Endodermal cell (in vitro differentiated cells): ENCODE data around the gene EIF4EBP3. TPM values are rescaled to one million over a fixed set of nuclear protein-coding genes. Genes with fewer than 3 reads are reported as not detected.

ENCODE experiments used
- DNase-seq: peaks from one replicate; pipeline ENCODE4 v3.0.0-alpha.2; 2017
- H3K27ac ChIP-seq: 2 replicates; pipeline ENCODE4 v1.5.1; 2013; ENCODE audit warnings: mild to moderate bottlenecking, low read depth, low read length, moderate library complexity
- H3K27me3 ChIP-seq: 2 replicates; pipeline ENCODE4 v1.6.1; 2013; ENCODE audit warnings: mild to moderate bottlenecking, low read length, moderate library complexity; ENCODE audit not compliant: insufficient read depth, control insufficient read depth, poor library complexity, severe bottlenecking
- H3K36me3 ChIP-seq: 2 replicates; pipeline ENCODE4 v1.7.0; 2013; ENCODE audit warnings: mild to moderate bottlenecking, low read length, moderate library complexity; ENCODE audit not compliant: control insufficient read depth, insufficient read depth
- H3K4me1 ChIP-seq: one replicate; pipeline ENCODE4 v1.7.0; 2013; ENCODE audit warnings: low read length; ENCODE audit not compliant: control insufficient read depth, insufficient read depth
- H3K4me3 ChIP-seq: 2 replicates; pipeline ENCODE4 v1.5.1; 2013; ENCODE audit warnings: mild to moderate bottlenecking, low read length, moderate library complexity
- H3K9ac ChIP-seq: 2 replicates; pipeline ENCODE4 v1.6.1; 2013; ENCODE audit warnings: mild to moderate bottlenecking, low read length, moderate library complexity; ENCODE audit not compliant: poor library complexity, severe bottlenecking; ENCODE audit errors: extremely low read depth
- H3K9me3 ChIP-seq: 2 replicates; pipeline ENCODE4 v1.6.1; 2013; ENCODE audit warnings: mild to moderate bottlenecking, low read length, moderate library complexity; ENCODE audit not compliant: control insufficient read depth
- H3K27ac Mint-ChIP-seq: 2 replicates; pipeline ENCODE4 v1.8.0; 2020; ENCODE audit warnings: mixed read lengths
- H3K27me3 Mint-ChIP-seq: 2 replicates; pipeline ENCODE4 v1.8.0; 2021; ENCODE audit warnings: mild to moderate bottlenecking, mixed read lengths; ENCODE audit not compliant: insufficient read depth
- H3K36me3 Mint-ChIP-seq: 2 replicates; pipeline ENCODE4 v1.8.0; 2020; ENCODE audit warnings: low read depth, mixed read lengths
- H3K4me1 Mint-ChIP-seq: 2 replicates; pipeline ENCODE4 v1.8.0; 2020; ENCODE audit warnings: mixed read lengths
- H3K4me3 Mint-ChIP-seq: 2 replicates; pipeline ENCODE4 v1.8.0; 2020; ENCODE audit warnings: mild to moderate bottlenecking, moderate library complexity, mixed read lengths
- H3K9me3 Mint-ChIP-seq: 2 replicates; pipeline ENCODE4 v1.8.0; 2020; ENCODE audit warnings: mild to moderate bottlenecking, mixed read lengths
- CTCF ChIP-seq: fragments of 200-600 bp; sonication (generic); conservative IDR thresholded peaks from 2 replicates; pipeline ENCODE4 v1.5.0; 2021; ENCODE audit warnings: antibody characterized with exemption, mild to moderate bottlenecking
- whole genome bisulfite sequencing, 2 experiments: methylation state at CpG; one replicate each; pipeline versions ENCODE4 v1.1.5 to v1.1.7; 2013; ENCODE audit warnings: missing lambda C conversion rate in 2 of 2, mixed read lengths in 1 of 2; ENCODE audit not compliant: insufficient coverage in 1 of 2, insufficient read length in 1 of 2; 5-methylcytosine and 5-hydroxymethylcytosine counted together
- microRNA-seq: library from miRNA; unstranded; fragments of <30 nt; microRNA quantifications from one replicate; pipeline ENCODE4 v1.2.0, GENCODE V29; 2020; ENCODE audit warnings: borderline microRNAs expressed
- total RNA-seq, 2 donors: library from RNA; stranded (reverse); fragmentation: NEBNext Ultra II Directional in 1 of 2; extraction: Animal tissue kit (Norgen Biotek cat#: 25700) in 1 of 2; gene quantifications; 2 replicates in 1 of 2; 3 replicates in 1 of 2; pipeline ENCODE4 v1.2.1, GENCODE V29; 2021

The EIF4EBP3 gene
- total RNA-seq, 2 donors from 2014 or later: 5.1 to 6.3 TPM

DNA sequence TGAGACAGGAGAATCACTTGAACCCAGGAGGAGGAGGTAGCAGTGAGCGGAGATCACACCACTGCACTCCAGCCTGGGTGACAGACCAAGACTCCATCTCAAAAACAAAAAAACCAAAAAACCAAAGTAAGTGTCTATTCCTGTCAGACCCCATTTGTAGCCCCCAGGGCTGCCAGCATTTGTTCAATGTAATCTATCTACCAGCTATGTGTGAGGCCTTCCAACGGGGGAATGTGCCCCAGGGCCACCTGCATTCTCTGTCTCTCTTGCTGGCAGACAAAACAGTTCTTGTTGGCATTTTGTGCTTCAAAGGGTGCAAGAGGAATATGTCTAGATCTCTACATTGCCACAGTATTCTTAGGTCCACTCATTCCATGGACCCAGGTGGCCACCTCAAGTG is 51.4 kb downstream of the EIF4EBP3 start:
- Histone ChIP-seq H3K27me3 (peaks cover 6% of the 10 kb centered on the region), H3K4me1 (no peaks in the 10 kb centered on the region), H3K36me3 (no peaks in the 10 kb centered on the region), H3K9me3 (no peaks in the 10 kb centered on the region), H3K9ac (no peak overlapping the region), H3K27ac (no peak overlapping the region), H3K4me3 (no peak overlapping the region)
- H3K27me3 Mint-ChIP-seq: peaks cover 8% of the 10 kb centered on the region
- TF ChIP-seq CTCF: no peak
- H3K27ac Mint-ChIP-seq: no peak overlapping the region
- no peaks in the 10 kb centered on the region for H3K9me3 Mint-ChIP-seq
- no peak for DNase-seq
- WGBS, 2 experiments: 88 to 97% methylated on average over 2 of the region's 2 CpGs
- H3K4me1 Mint-ChIP-seq: no peaks in the 10 kb centered on the region
- no peaks in the 10 kb centered on the region for H3K36me3 Mint-ChIP-seq
- no peak overlapping the region for H3K4me3 Mint-ChIP-seq

Small RNA genes lying within 50 kb of the gene (microRNA-seq; reads per million reads assigned to microRNA genes)
- gene MIR6831: not detected

Other genes starting within 250 kb of the EIF4EBP3 start
- gene PFDN1, start 244.6 kb upstream of the EIF4EBP3 start, total RNA-seq: 10 to 100 TPM; 62.9 to 64.4 TPM
- 1 to 10 TPM; 1.4 to 2.1 TPM for gene HBEGF, start 201.1 kb upstream of the EIF4EBP3 start, total RNA-seq
- gene SLC4A9, start 187.5 kb upstream of the EIF4EBP3 start, total RNA-seq: 1 to 10 TPM in 1 of 2 donors, under 1 TPM in 1; 0.79 to 1.4 TPM
- gene ANKHD1, start 145.8 kb upstream of the EIF4EBP3 start, total RNA-seq: 10 to 100 TPM; 85.6 to 95.9 TPM
- 10 to 100 TPM; 40.5 to 42.9 TPM for gene SRA1, start 9.8 kb downstream of the EIF4EBP3 start, total RNA-seq
- gene APBB3, start 16.9 kb downstream of the EIF4EBP3 start, total RNA-seq: 10 to 100 TPM; 36.4 to 41.4 TPM
- 10 to 100 TPM; 61.6 to 68.9 TPM for gene SLC35A4, start 17.2 kb downstream of the EIF4EBP3 start, total RNA-seq
- under 1 TPM in 1 of 2 donors, not detected in 1; 0.18 TPM for gene CD14, start 85.5 kb downstream of the EIF4EBP3 start, total RNA-seq
- 10 to 100 TPM; 29.3 to 34.6 TPM for gene TMCO6, start 91.8 kb downstream of the EIF4EBP3 start, total RNA-seq
- 10 to 100 TPM; 75.5 to 82.2 TPM for gene NDUFA2, start 100.0 kb downstream of the EIF4EBP3 start, total RNA-seq
- 10 to 100 TPM; 68.9 to 76.8 TPM for gene IK, start 100.2 kb downstream of the EIF4EBP3 start, total RNA-seq
- 10 to 100 TPM; 20.4 to 23.1 TPM for gene WDR55, start 117.2 kb downstream of the EIF4EBP3 start, total RNA-seq
- gene DND1, start 125.9 kb downstream of the EIF4EBP3 start, total RNA-seq: 1 to 10 TPM; 1.1 to 1.6 TPM
- 10 to 100 TPM; 48.0 to 52.1 TPM for gene HARS1, start 143.7 kb downstream of the EIF4EBP3 start, total RNA-seq
- gene HARS2, start 143.8 kb downstream of the EIF4EBP3 start, total RNA-seq: 10 to 100 TPM; 30.9 to 35.5 TPM
- 10 to 100 TPM; 62.6 to 73.1 TPM for gene ZMAT2, start 152.8 kb downstream of the EIF4EBP3 start, total RNA-seq
- 1 to 10 TPM in 1 of 2 donors, under 1 TPM in 1; 0.18 to 2.9 TPM for gene PCDHA1, start 238.5 kb downstream of the EIF4EBP3 start, total RNA-seq
- 1 to 10 TPM; 1.4 to 2.3 TPM for gene PCDHA2, start 247.2 kb downstream of the EIF4EBP3 start, total RNA-seq